Measurements from ENCODE around the gene RAP1GAP2. TPM values are rescaled to one million over a fixed set of nuclear protein-coding genes. Genes with fewer than 3 reads are reported as not detected.

RAP1GAP2 gene
- total RNA-seq: 0.15 and 0.65 TPM in 2 replicates

DNA sequence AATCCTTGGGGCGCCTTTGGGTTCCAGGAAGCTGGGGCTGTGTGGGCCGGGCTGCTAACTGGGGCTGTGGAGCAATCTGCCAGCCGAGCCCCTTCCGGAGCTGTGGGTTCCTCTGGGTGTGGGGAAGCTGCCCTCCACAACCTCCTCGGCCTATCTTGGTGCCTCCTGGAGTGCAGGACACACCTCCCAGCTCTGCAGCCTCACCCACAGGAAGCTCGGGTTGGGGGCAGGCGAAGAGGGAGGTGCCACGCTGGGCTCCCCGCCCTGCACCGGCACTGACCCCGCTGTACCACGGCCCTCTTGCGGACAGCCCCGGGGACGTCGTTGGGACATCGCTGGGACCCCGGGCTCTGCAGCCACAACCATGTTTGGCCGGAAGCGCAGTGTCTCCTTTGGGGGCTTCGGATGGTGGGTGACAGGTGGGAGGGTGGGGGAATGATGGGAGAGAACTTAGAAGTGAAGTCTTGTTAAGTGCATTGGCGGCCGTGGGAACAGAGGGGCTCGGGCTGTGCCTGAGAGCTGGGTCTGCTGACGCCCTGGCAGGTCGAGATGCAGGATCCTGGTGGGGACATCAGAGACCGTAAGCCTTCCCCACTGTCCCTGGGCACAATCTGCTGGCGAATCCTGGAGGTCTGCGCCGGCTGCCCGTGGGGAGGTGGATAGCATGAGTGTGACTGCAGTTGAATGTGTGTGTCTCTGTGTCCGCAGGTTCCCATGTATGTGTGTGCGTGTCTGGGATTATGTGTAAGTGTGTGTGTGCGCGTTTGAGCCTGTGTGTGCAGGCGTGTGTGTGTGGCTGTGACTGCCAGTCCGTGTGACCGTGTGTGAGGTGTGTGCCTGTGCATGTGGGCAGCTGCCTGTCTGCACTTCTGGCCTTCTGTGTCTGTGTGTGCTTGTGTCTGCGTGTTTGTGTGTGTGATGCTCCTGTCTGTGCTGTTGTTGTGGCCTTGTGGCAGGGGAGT lies at the start of gene RAP1GAP2:
Gene RAP1GAP2, plus strand, starts transcription at position 275 of the 962 bp plus-strand sequence. Its CDS starts 90 bp downstream, at position 365.

GRCh38 chr17:2749058-2749783 lies 47.0 kb upstream of the RAP1GAP2 start, which contains the start of gene CCDC92B:
CCDC92B (minus strand) TSS chr17:2749652; CDS start chr17:2735145, 14,507 bp downstream.

DNA sequence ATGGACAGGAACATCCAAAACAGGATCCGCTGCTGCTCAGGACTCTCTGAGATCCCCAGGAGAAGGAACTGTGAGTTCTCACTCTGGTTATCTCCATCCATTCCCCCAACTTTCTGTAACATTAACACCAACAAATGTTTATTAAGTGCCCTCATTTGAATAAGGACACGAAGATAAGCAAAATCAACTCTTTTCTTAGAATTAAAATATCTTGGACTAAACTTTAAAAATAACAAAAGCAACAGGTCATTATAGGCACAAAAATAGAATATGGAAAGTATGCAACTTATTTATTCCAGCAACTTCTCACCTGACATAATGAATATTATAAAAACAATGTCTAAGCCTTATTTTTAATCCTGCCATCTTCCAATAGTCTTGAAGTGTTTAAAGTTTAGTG lies 267.3 kb downstream of the RAP1GAP2 start, which contains the start of gene OR1D5:
Gene OR1D5, minus strand, starts transcription at position 101 of the 400 bp plus-strand sequence. Its CDS starts 0 bp downstream, at position 101.

Other genes with a start within 250 kb of the RAP1GAP2 start
- 85.3 and 112 TPM in 2 replicates for gene PAFAH1B1, start 202.8 kb upstream of the RAP1GAP2 start, total RNA-seq
- 38.0 and 44.7 TPM in 2 replicates for gene CLUH, start 84.7 kb upstream of the RAP1GAP2 start, total RNA-seq
- gene CCDC92B, start 46.8 kb upstream of the RAP1GAP2 start, total RNA-seq: not detected in 2 replicates